SU-DHL-6 (cell line): ENCODE measurements around the gene KMT2A.

Experiments used
- CTCF ChIP-seq: fragments of 200-600 bp; sonication (generic); IDR thresholded peaks from one replicate; pipeline ENCODE4 v1.5.1; 2017; ENCODE audit warnings: antibody characterized with exemption, mild to moderate bottlenecking, low read length, moderate library complexity; ENCODE audit not compliant: insufficient read depth, poor library complexity, severe bottlenecking
- EZH2phosphoT487 ChIP-seq: fragments of 200-600 bp; sonication (generic), shearing (Covaris generic); conservative IDR thresholded peaks from 2 replicates; pipeline ENCODE4 v1.6.1; 2018; ENCODE audit warnings: mild to moderate bottlenecking, antibody characterized with exemption, low read length, moderate library complexity, mixed read lengths

- TF ChIP-seq CTCF = no peak
- no peak for TF ChIP-seq EZH2phosphoT487
These were observed 93.9 kb downstream of the KMT2A start for GRCh38 chr11:118530180-118530682.
